ENCODE results near the gene KRT5. TPM values are rescaled to one million over a fixed set of nuclear protein-coding genes. Genes with fewer than 3 reads are reported as not detected.

Gene KRT5
- total RNA-seq, result under 0.01 and 0.32 TPM in 2 replicates

GRCh38 chr12:52519826-52520662 is at the start of gene KRT5:
Gene KRT5 (minus strand): TSS chr12:52520394. CDS start chr12:52520296, 98 bp downstream.
- no peak within 1 kb of the TSS for H3K4me3 ChIP-seq (ENCODE audit: low read depth, low read length)
- TF ChIP-seq CTCF (IDR thresholded peaks at IDR 0.05; ENCODE audit: insufficient read depth, low read depth, low read length), result no peak
- DNase-seq (ENCODE audit: low read depth), result no peak

- TF ChIP-seq CTCF (IDR thresholded peaks at IDR 0.05; ENCODE audit: insufficient read depth, low read depth, low read length), result no peak
- no peak for DNase-seq (ENCODE audit: low read depth)
Observed at GRCh38 chr12:52568111-52568510, 47.9 kb upstream of the KRT5 start.

GRCh38 chr12:52566847-52567291 is 46.7 kb upstream of the KRT5 start:
- no peak for DNase-seq (ENCODE audit: low read depth)
- no peak for TF ChIP-seq CTCF (IDR thresholded peaks at IDR 0.05; ENCODE audit: insufficient read depth, low read depth, low read length)
- no peak overlapping the region for H3K4me3 ChIP-seq (ENCODE audit: low read depth, low read length)

More at GRCh38 chr12:52568111-52568510, 47.9 kb upstream of the KRT5 start:
- no peak overlapping the region for H3K4me3 ChIP-seq (ENCODE audit: low read depth, low read length)

- no peak for TF ChIP-seq CTCF (IDR thresholded peaks at IDR 0.05; ENCODE audit: insufficient read depth, low read depth, low read length)
- no peak for DNase-seq (ENCODE audit: low read depth)
- no peak overlapping the region for H3K4me3 ChIP-seq (ENCODE audit: low read depth, low read length)
Observed at GRCh38 chr12:52564582-52564981, 44.4 kb upstream of the KRT5 start.

- no peak overlapping the region for H3K4me3 ChIP-seq (ENCODE audit: low read depth, low read length)
- peak; percentile 1 for DNase-seq (ENCODE audit: low read depth)
- TF ChIP-seq CTCF (IDR thresholded peaks at IDR 0.05; ENCODE audit: insufficient read depth, low read depth, low read length), result peak; percentile 34
Observed at GRCh38 chr12:52561880-52562449, 41.8 kb upstream of the KRT5 start.

- no peak for DNase-seq (ENCODE audit: low read depth)
- TF ChIP-seq CTCF (IDR thresholded peaks at IDR 0.05; ENCODE audit: insufficient read depth, low read depth, low read length), result no peak
- no peak overlapping the region for H3K4me3 ChIP-seq (ENCODE audit: low read depth, low read length)
Observed at GRCh38 chr12:52559979-52560378, 39.8 kb upstream of the KRT5 start.

Measured in fibroblast of villous mesenchyme (primary cell).